Stimulated activated CD4-positive, alpha-beta T cell treated with anti-CD3 and anti-CD28 coated beads, Interleukin-4, amount 100 ng/mL, for 48 hours (primary cell): ENCODE measurements around the gene TSC22D4.

Experiments
- DNase-seq, 2 donors: peaks; one replicate each; pipeline ENCODE4 v3.0.0-alpha.2; 2020; ENCODE audit warnings: low read depth in 2 of 2

The TSC22D4 gene

GRCh38 chr7:100492738-100493475 is 13.9 kb upstream of the TSC22D4 start:
- DNase-seq, result no peak

- DNase-seq, result no peak
Measured at GRCh38 chr7:100491192-100491578, 12.2 kb upstream of the TSC22D4 start.

GRCh38 chr7:100490483-100491191 is 11.6 kb upstream of the TSC22D4 start:
- no peak for DNase-seq

- peak in 1 of 2 donors; percentile 39 for DNase-seq
Measured at GRCh38 chr7:100489824-100490223, 10.8 kb upstream of the TSC22D4 start.

GRCh38 chr7:100489121-100489520 is 10.1 kb upstream of the TSC22D4 start:
- no peak for DNase-seq

GRCh38 chr7:100488333-100489095 is 9.5 kb upstream of the TSC22D4 start:
- no peak for DNase-seq

- DNase-seq, result no peak
Measured at GRCh38 chr7:100486753-100487446, 7.9 kb upstream of the TSC22D4 start.

GRCh38 chr7:100486111-100486636 is 7.2 kb upstream of the TSC22D4 start:
- DNase-seq, result no peak

- no peak for DNase-seq
Measured at GRCh38 chr7:100485471-100485876, 6.5 kb upstream of the TSC22D4 start.

GRCh38 chr7:100484673-100485045 is 5.6 kb upstream of the TSC22D4 start:
- no peak for DNase-seq

- no peak for DNase-seq
Measured at GRCh38 chr7:100483722-100484672, 5.0 kb upstream of the TSC22D4 start, which contains the start of gene NYAP1. Gene NYAP1, plus strand, starts transcription at chr7:100483927. Its CDS starts 1,385 bp downstream, at chr7:100485312.

GRCh38 chr7:100483090-100483721 is 4.2 kb upstream of the TSC22D4 start:
- peak; percentile 72 to 82 for DNase-seq

GRCh38 chr7:100482728-100483089 is 3.7 kb upstream of the TSC22D4 start:
- no peak for DNase-seq

GRCh38 chr7:100481466-100481865 is 2.5 kb upstream of the TSC22D4 start:
- DNase-seq, result no peak

GRCh38 chr7:100477871-100478267 is 1.1 kb downstream of the TSC22D4 start:
- DNase-seq, result no peak

- DNase-seq, result peak in 1 of 2 donors; percentile 51
Measured at GRCh38 chr7:100476903-100477870, 1.8 kb downstream of the TSC22D4 start.

- DNase-seq, result no peak
Measured at GRCh38 chr7:100476101-100476780, 2.8 kb downstream of the TSC22D4 start.

- DNase-seq, result no peak
Measured at GRCh38 chr7:100475549-100475948, 3.5 kb downstream of the TSC22D4 start.
